ENCODE results near the gene GPR61. TPM values are rescaled to one million over a fixed set of nuclear protein-coding genes. Genes with fewer than 3 reads are reported as not detected.
A peak's percentile ranks its signal among the peaks of the same experiment; 100 is the strongest.

The GPR61 gene
- total and polyA plus RNA-seq, 2 experiments from 2014 or later: 1.9 to 3.3 TPM

- DNase-seq (ENCODE audit: low read depth in 1 of 2, low spot score in 1 of 2): no peak
- H3K27ac ChIP-seq: no peak overlapping the region
- H3K4me1 ChIP-seq (ENCODE audit: low read depth): peaks cover 4% of the 10 kb centered on the region
- H3K36me3 ChIP-seq: peaks cover 8% of the 10 kb centered on the region
- H3K4me3 ChIP-seq: no peak overlapping the region
- H3K27me3 ChIP-seq: no peaks in the 10 kb centered on the region
- no peaks in the 10 kb centered on the region for H3K9me3 ChIP-seq (ENCODE audit: low read depth)
- no peak for TF ChIP-seq CTCF (IDR thresholded peaks at IDR 0.05; ENCODE audit: low read depth, low read length)
Measured at GRCh38 chr1:109499081-109499480, 40.6 kb upstream of the GPR61 start.

GRCh38 chr1:109499661-109500536, 39.8 kb upstream of the GPR61 start:
- Histone ChIP-seq H3K9me3 (ENCODE audit: low read depth) (no peaks in the 10 kb centered on the region), H3K36me3 (peaks cover 8% of the 10 kb centered on the region), H3K4me1 (ENCODE audit: low read depth) (no peaks in the 10 kb centered on the region), H3K27ac (no peak overlapping the region), H3K27me3 (no peaks in the 10 kb centered on the region), H3K4me3 (no peak overlapping the region)
- peak; percentile 34 to 42 for DNase-seq (ENCODE audit: low read depth in 1 of 2, low spot score in 1 of 2)
- peak; percentile 51 for TF ChIP-seq CTCF (IDR thresholded peaks at IDR 0.05; ENCODE audit: low read depth, low read length)

GRCh38 chr1:109500941-109501381, 38.7 kb upstream of the GPR61 start:
- no peak overlapping the region for H3K4me3 ChIP-seq
- no peaks in the 10 kb centered on the region for H3K27me3 ChIP-seq
- peaks cover 7% of the 10 kb centered on the region for H3K36me3 ChIP-seq
- no peak overlapping the region for H3K27ac ChIP-seq
- H3K9me3 ChIP-seq (ENCODE audit: low read depth): no peaks in the 10 kb centered on the region
- TF ChIP-seq CTCF (IDR thresholded peaks at IDR 0.05; ENCODE audit: low read depth, low read length): no peak
- no peaks in the 10 kb centered on the region for H3K4me1 ChIP-seq (ENCODE audit: low read depth)
- no peak for DNase-seq (ENCODE audit: low read depth in 1 of 2, low spot score in 1 of 2)

GRCh38 chr1:109501644-109502363, 37.9 kb upstream of the GPR61 start:
- H3K27me3 ChIP-seq: no peaks in the 10 kb centered on the region
- no peak overlapping the region for H3K4me3 ChIP-seq
- no peak for DNase-seq (ENCODE audit: low read depth in 1 of 2, low spot score in 1 of 2)
- no peaks in the 10 kb centered on the region for H3K9me3 ChIP-seq (ENCODE audit: low read depth)
- TF ChIP-seq CTCF (IDR thresholded peaks at IDR 0.05; ENCODE audit: low read depth, low read length): no peak
- no peak overlapping the region for H3K27ac ChIP-seq
- H3K4me1 ChIP-seq (ENCODE audit: low read depth): no peaks in the 10 kb centered on the region
- no peaks in the 10 kb centered on the region for H3K36me3 ChIP-seq

GRCh38 chr1:109502364-109502851, 37.3 kb upstream of the GPR61 start:
- TF ChIP-seq CTCF (IDR thresholded peaks at IDR 0.05; ENCODE audit: low read depth, low read length): no peak
- Histone ChIP-seq H3K4me3 (no peak overlapping the region), H3K27me3 (peaks cover 4% of the 10 kb centered on the region), H3K4me1 (ENCODE audit: low read depth) (no peaks in the 10 kb centered on the region), H3K9me3 (ENCODE audit: low read depth) (no peaks in the 10 kb centered on the region), H3K27ac (no peak overlapping the region), H3K36me3 (no peaks in the 10 kb centered on the region)
- DNase-seq (ENCODE audit: low read depth in 1 of 2, low spot score in 1 of 2): no peak
